Vagina (tissue), 2 donors: ENCODE data around the gene UTP25.

Experiments
- POLR2A ChIP-seq, 2 donors: fragments of 450-650 bp; IDR thresholded peaks; one replicate each; pipeline ENCODE4 v1.6.1; 2017; ENCODE audit warnings: antibody characterized with exemption in 2 of 2, mild to moderate bottlenecking in 2 of 2, moderate library complexity in 2 of 2
- TF ChIP-seq, protein P1 (sequence below), 3 experiments: fragments of 450-650 bp in 2 of 3; fragments of 200-600 bp in 1 of 3; sonication (generic) in 1 of 3; IDR thresholded peaks; one replicate each; pipeline ENCODE4 v1.5.1; 2017 to 2019; ENCODE audit warnings: antibody characterized with exemption in 3 of 3, mild to moderate bottlenecking in 2 of 3, moderate library complexity in 2 of 3

DNA sequence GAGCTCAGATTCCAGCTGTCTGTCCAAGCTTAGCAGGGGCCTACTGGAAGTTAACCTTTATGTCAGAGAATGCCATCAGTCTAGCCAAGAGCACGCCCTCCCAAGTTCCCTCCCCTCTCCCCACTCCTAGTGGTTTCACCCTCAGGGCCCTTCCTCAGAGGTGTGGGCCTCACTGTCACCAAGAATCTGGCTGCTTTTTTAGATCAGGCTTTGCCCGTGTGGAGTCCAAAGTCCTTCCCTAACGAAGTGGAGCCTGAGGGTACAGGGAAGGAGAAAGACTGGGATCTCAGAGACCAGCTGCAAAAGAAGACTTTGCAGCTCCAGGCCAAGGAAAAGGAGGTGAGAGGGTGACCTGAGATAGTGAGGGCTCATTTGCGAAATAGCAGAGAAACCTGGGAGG is 47.5 kb upstream of the UTP25 start:
- TF ChIP-seq, protein P1, sequence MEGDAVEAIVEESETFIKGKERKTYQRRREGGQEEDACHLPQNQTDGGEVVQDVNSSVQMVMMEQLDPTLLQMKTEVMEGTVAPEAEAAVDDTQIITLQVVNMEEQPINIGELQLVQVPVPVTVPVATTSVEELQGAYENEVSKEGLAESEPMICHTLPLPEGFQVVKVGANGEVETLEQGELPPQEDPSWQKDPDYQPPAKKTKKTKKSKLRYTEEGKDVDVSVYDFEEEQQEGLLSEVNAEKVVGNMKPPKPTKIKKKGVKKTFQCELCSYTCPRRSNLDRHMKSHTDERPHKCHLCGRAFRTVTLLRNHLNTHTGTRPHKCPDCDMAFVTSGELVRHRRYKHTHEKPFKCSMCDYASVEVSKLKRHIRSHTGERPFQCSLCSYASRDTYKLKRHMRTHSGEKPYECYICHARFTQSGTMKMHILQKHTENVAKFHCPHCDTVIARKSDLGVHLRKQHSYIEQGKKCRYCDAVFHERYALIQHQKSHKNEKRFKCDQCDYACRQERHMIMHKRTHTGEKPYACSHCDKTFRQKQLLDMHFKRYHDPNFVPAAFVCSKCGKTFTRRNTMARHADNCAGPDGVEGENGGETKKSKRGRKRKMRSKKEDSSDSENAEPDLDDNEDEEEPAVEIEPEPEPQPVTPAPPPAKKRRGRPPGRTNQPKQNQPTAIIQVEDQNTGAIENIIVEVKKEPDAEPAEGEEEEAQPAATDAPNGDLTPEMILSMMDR (IDR thresholded peaks at IDR 0.05), result no peak
- no peak for TF ChIP-seq POLR2A (IDR thresholded peaks at IDR 0.05)
